ENCODE results near the gene WNT2B. TPM values are rescaled to one million over a fixed set of nuclear protein-coding genes. Genes with fewer than 3 reads are reported as not detected.

The WNT2B gene
- polyA plus RNA-seq, 1 donor (not counting 4 experiments of a cell fraction or from before 2014, with no cell fraction given) = 0.51 TPM

- Histone ChIP-seq H3K9me1 (ENCODE audit: control insufficient read depth, extremely low read depth, insufficient read depth, low read length) (no peaks in the 10 kb centered on the region), H3K27me3 (ENCODE audit: control insufficient read depth, extremely low read depth, insufficient read depth, low read length) (no peaks in the 10 kb centered on the region), H4K20me1 (ENCODE audit: control insufficient read depth, extremely low read depth, insufficient read depth, low read length) (no peaks in the 10 kb centered on the region), H3K9me3 (ENCODE audit: control insufficient read depth, low read depth, low read length) (no peaks in the 10 kb centered on the region), H3K27ac (ENCODE audit: control insufficient read depth, insufficient read depth, low read length) (no peak overlapping the region), H2AFZ (ENCODE audit: control insufficient read depth, low read length) (no peak overlapping the region), H3K4me1 (ENCODE audit: control insufficient read depth, extremely low read depth, insufficient read depth, low read length) (peaks cover 9% of the 10 kb centered on the region), H3K4me3 (ENCODE audit: control insufficient read depth in 2 of 3, extremely low read depth in 1 of 3, insufficient read depth in 2 of 3, low read depth in 1 of 3, low read length in 3 of 3) (no peak overlapping the region), H3K9ac (ENCODE audit: control insufficient read depth, extremely low read depth, insufficient read depth, low read length) (no peak overlapping the region), H3K36me3 (ENCODE audit: control insufficient read depth in 2 of 2, extremely low read depth in 1 of 2, insufficient read depth in 2 of 2, low read length in 2 of 2) (peaks cover 4 to 10% of the 10 kb centered on the region in 2 experiments), H3K4me2 (ENCODE audit: control insufficient read depth, extremely low read depth, insufficient read depth, low read depth, low read length) (no peak overlapping the region), H3K79me2 (ENCODE audit: control insufficient read depth, insufficient read depth, low read length) (no peaks in the 10 kb centered on the region)
- dilution Hi-C loops (cut with MboI; ENCODE audit: extremely low pct_ligation_motif_present, low sequenced_read_pairs) = no loop called here
- FAIRE-seq = no peak
- DNase-seq (ENCODE audit: low read depth, low spot score) = no peak
- TF ChIP-seq CTCF (optimal IDR thresholded peaks at IDR 0.05 in 1 of 3, IDR thresholded peaks at IDR 0.05 in 1 of 3, conservative IDR thresholded peaks at IDR 0.05 in 1 of 3; ENCODE audit: extremely low read depth in 1 of 3, insufficient read depth in 2 of 3, low read length in 3 of 3) (no peak), EZH2 (IDR thresholded peaks at IDR 0.05; ENCODE audit: low read length) (no peak)
Observed at GRCh38 chr1:112527266-112528010, 18.7 kb downstream of the WNT2B start.

- FAIRE-seq = no peak
- no peak overlapping the region for H2AFZ ChIP-seq (ENCODE audit: control insufficient read depth, low read length)
Observed at GRCh38 chr1:112528076-112528475, 19.3 kb downstream of the WNT2B start.

More at GRCh38 chr1:112528076-112528475, 19.3 kb downstream of the WNT2B start:
- Histone ChIP-seq H3K9me1 (ENCODE audit: control insufficient read depth, extremely low read depth, insufficient read depth, low read length) (no peaks in the 10 kb centered on the region), H4K20me1 (ENCODE audit: control insufficient read depth, extremely low read depth, insufficient read depth, low read length) (no peaks in the 10 kb centered on the region), H3K36me3 (ENCODE audit: control insufficient read depth in 2 of 2, extremely low read depth in 1 of 2, insufficient read depth in 2 of 2, low read length in 2 of 2) (peaks cover 4 to 10% of the 10 kb centered on the region in 2 experiments), H3K9ac (ENCODE audit: control insufficient read depth, extremely low read depth, insufficient read depth, low read length) (no peak overlapping the region), H3K4me1 (ENCODE audit: control insufficient read depth, extremely low read depth, insufficient read depth, low read length) (peaks cover 2% of the 10 kb centered on the region), H3K9me3 (ENCODE audit: control insufficient read depth, low read depth, low read length) (no peaks in the 10 kb centered on the region), H3K27ac (ENCODE audit: control insufficient read depth, insufficient read depth, low read length) (no peak overlapping the region), H3K27me3 (ENCODE audit: control insufficient read depth, extremely low read depth, insufficient read depth, low read length) (no peaks in the 10 kb centered on the region), H3K4me2 (ENCODE audit: control insufficient read depth, extremely low read depth, insufficient read depth, low read depth, low read length) (no peak overlapping the region), H3K4me3 (ENCODE audit: control insufficient read depth in 2 of 3, extremely low read depth in 1 of 3, insufficient read depth in 2 of 3, low read depth in 1 of 3, low read length in 3 of 3) (no peak overlapping the region), H3K79me2 (ENCODE audit: control insufficient read depth, insufficient read depth, low read length) (no peaks in the 10 kb centered on the region)
- dilution Hi-C loops (cut with MboI; ENCODE audit: extremely low pct_ligation_motif_present, low sequenced_read_pairs) = no loop called here
- TF ChIP-seq EZH2 (IDR thresholded peaks at IDR 0.05; ENCODE audit: low read length) (no peak), CTCF (optimal IDR thresholded peaks at IDR 0.05 in 1 of 3, IDR thresholded peaks at IDR 0.05 in 1 of 3, conservative IDR thresholded peaks at IDR 0.05 in 1 of 3; ENCODE audit: extremely low read depth in 1 of 3, insufficient read depth in 2 of 3, low read length in 3 of 3) (no peak)
- DNase-seq (ENCODE audit: low read depth, low spot score) = no peak

Data from keratinocyte (primary cell).